Measurements from ENCODE around the gene C17orf107.

Gene C17orf107

GRCh38 chr17:4934173-4934979, 35.0 kb downstream of the C17orf107 start:
- TF ChIP-seq CTCF (IDR thresholded peaks at IDR 0.05): no peak

GRCh38 chr17:4935650-4936049, 36.3 kb downstream of the C17orf107 start:
- no peak for TF ChIP-seq CTCF (IDR thresholded peaks at IDR 0.05)

- TF ChIP-seq CTCF (IDR thresholded peaks at IDR 0.05): no peak
These were observed 37.1 kb downstream of the C17orf107 start for GRCh38 chr17:4936436-4936835.

- no peak for TF ChIP-seq CTCF (IDR thresholded peaks at IDR 0.05)
These were observed 38.2 kb downstream of the C17orf107 start for GRCh38 chr17:4937553-4937952.

- no peak for TF ChIP-seq CTCF (IDR thresholded peaks at IDR 0.05)
These were observed 38.7 kb downstream of the C17orf107 start for GRCh38 chr17:4938069-4938491.

- TF ChIP-seq CTCF (IDR thresholded peaks at IDR 0.05): no peak
These were observed 39.6 kb downstream of the C17orf107 start for GRCh38 chr17:4938688-4939545.

- TF ChIP-seq CTCF (IDR thresholded peaks at IDR 0.05): no peak
These were observed 40.1 kb downstream of the C17orf107 start for GRCh38 chr17:4939546-4939795.
